H9 (cell line): ENCODE measurements around the gene PPP3CA. TPM values are rescaled to one million over a fixed set of nuclear protein-coding genes. Genes with fewer than 3 reads are reported as not detected.
A peak's percentile ranks its signal among the peaks of the same experiment; 100 is the strongest.

ENCODE experiments used
- DNase-seq: peaks from one replicate; pipeline ENCODE4 v3.0.0-alpha.2; 2017
- H2AFZ ChIP-seq: one replicate; pipeline ENCODE4 v1.6.1; 2013; ENCODE audit warnings: mild to moderate bottlenecking, low read length, control low read depth, moderate library complexity
- H2AK5ac ChIP-seq: 2 replicates; pipeline ENCODE4 v1.6.1; 2013; ENCODE audit warnings: low read length, control low read depth, mixed read lengths; ENCODE audit not compliant: insufficient read length
- H2BK120ac ChIP-seq: one replicate; pipeline ENCODE4 v1.6.1; 2013; ENCODE audit warnings: low read depth, mild to moderate bottlenecking, low read length, control low read depth, inconsistent platforms; ENCODE audit not compliant: poor library complexity, severe bottlenecking
- H2BK12ac ChIP-seq: 2 replicates; pipeline ENCODE4 v1.6.1; 2013; ENCODE audit warnings: low read length, control low read depth, mixed read lengths, low read depth; ENCODE audit not compliant: insufficient read length
- H2BK15ac ChIP-seq: 2 replicates; pipeline ENCODE4 v1.6.1; 2013; ENCODE audit warnings: low read depth, low read length, control low read depth
- H2BK20ac ChIP-seq: one replicate; pipeline ENCODE4 v1.6.1; 2013; ENCODE audit warnings: low read depth, mild to moderate bottlenecking, low read length, control low read depth, inconsistent platforms; ENCODE audit not compliant: poor library complexity, severe bottlenecking
- H2BK5ac ChIP-seq: 2 replicates; pipeline ENCODE4 v1.6.1; 2013; ENCODE audit warnings: low read length, control low read depth, mixed read lengths; ENCODE audit not compliant: insufficient read length
- H3K14ac ChIP-seq: 2 replicates; pipeline ENCODE4 v1.6.1; 2013; ENCODE audit warnings: low read length, control low read depth; ENCODE audit not compliant: insufficient read depth
- H3K18ac ChIP-seq: 2 replicates; pipeline ENCODE4 v1.6.1; 2013; ENCODE audit warnings: low read depth, mild to moderate bottlenecking, mixed read lengths, low read length, control low read depth; ENCODE audit not compliant: insufficient read length
- H3K23ac ChIP-seq: 2 replicates; pipeline ENCODE4 v1.6.1; 2013; ENCODE audit warnings: low read length, control low read depth, mixed read lengths, low read depth; ENCODE audit not compliant: insufficient read length
- H3K23me2 ChIP-seq: 2 replicates; pipeline ENCODE4 v1.6.1; 2013; ENCODE audit warnings: low read depth, mild to moderate bottlenecking, mixed read lengths, low read length, control low read depth; ENCODE audit not compliant: insufficient read length, poor library complexity, severe bottlenecking
- H3K27ac ChIP-seq: 2 replicates; pipeline ENCODE4 v1.5.1; 2013; ENCODE audit warnings: low read length, control low read depth, mixed read lengths, low read depth; ENCODE audit not compliant: insufficient read length
- H3K27me3 ChIP-seq: 2 replicates; pipeline ENCODE4 v1.6.1; 2013; ENCODE audit warnings: low read length, control low read depth, inconsistent platforms; ENCODE audit not compliant: insufficient read depth
- H3K4ac ChIP-seq: 2 replicates; pipeline ENCODE4 v1.6.1; 2013; ENCODE audit warnings: low read depth, mild to moderate bottlenecking, control low read depth, inconsistent platforms, low read length, moderate library complexity
- H3K4me1 ChIP-seq: 2 replicates; pipeline ENCODE4 v1.6.1; 2013; ENCODE audit warnings: low read length, control low read depth, inconsistent platforms; ENCODE audit not compliant: insufficient read depth
- H3K4me2 ChIP-seq: 2 replicates; pipeline ENCODE4 v1.6.1; 2013; ENCODE audit warnings: low read length, control low read depth, mixed read lengths; ENCODE audit not compliant: insufficient read length, insufficient read depth
- H3K56ac ChIP-seq: 2 replicates; pipeline ENCODE4 v1.6.1; 2013; ENCODE audit warnings: low read depth, mild to moderate bottlenecking, mixed read lengths, low read length, control low read depth; ENCODE audit not compliant: insufficient read length
- H3K79me1 ChIP-seq: 2 replicates; pipeline ENCODE4 v1.6.1; 2013; ENCODE audit warnings: low read depth, mild to moderate bottlenecking, moderate library complexity, low read length, control low read depth, inconsistent platforms; ENCODE audit not compliant: insufficient read depth, poor library complexity, severe bottlenecking
- H3K79me2 ChIP-seq: 2 replicates; pipeline ENCODE4 v1.6.1; 2013; ENCODE audit warnings: low read length, control low read depth, inconsistent platforms; ENCODE audit not compliant: insufficient read depth
- H3K9ac ChIP-seq: 2 replicates; pipeline ENCODE4 v1.6.1; 2013; ENCODE audit warnings: low read length, control low read depth, mixed read lengths; ENCODE audit not compliant: insufficient read length; ENCODE audit errors: extremely low read depth
- H3K9me3 ChIP-seq: one replicate; pipeline ENCODE4 v1.6.1; 2013; ENCODE audit warnings: low read depth, low read length, inconsistent platforms; ENCODE audit not compliant: control insufficient read depth
- H3T11ph ChIP-seq: one replicate; pipeline ENCODE4 v1.6.1; 2013; ENCODE audit warnings: mild to moderate bottlenecking, low read length, control low read depth, inconsistent platforms
- H4K20me1 ChIP-seq: one replicate; pipeline ENCODE4 v1.6.1; 2013; ENCODE audit not compliant: control insufficient read depth, insufficient read length, insufficient read depth
- H4K5ac ChIP-seq: 2 replicates; pipeline ENCODE4 v1.6.1; 2013; ENCODE audit warnings: low read depth, mild to moderate bottlenecking, mixed read lengths, low read length, control low read depth; ENCODE audit not compliant: insufficient read length
- H4K8ac ChIP-seq: replicated peaks from 2 replicates; pipeline ENCODE4 v1.6.1; 2013; ENCODE audit warnings: low read length, control low read depth, mixed read lengths, low read depth; ENCODE audit not compliant: insufficient read length
- H4K91ac ChIP-seq: 2 replicates; pipeline ENCODE4 v1.6.1; 2013; ENCODE audit warnings: low read depth, mild to moderate bottlenecking, moderate library complexity, mixed read lengths, low read length, control low read depth; ENCODE audit not compliant: insufficient read length
- H3K27ac Mint-ChIP-seq, 3 experiments: 2 replicates in 2 of 3; 3 replicates in 1 of 3; pipeline ENCODE4 v1.8.0; 2020 to 2021; ENCODE audit warnings: mixed read lengths in 3 of 3, mild to moderate bottlenecking in 1 of 3, moderate library complexity in 1 of 3
- H3K27me3 Mint-ChIP-seq: 2 replicates; pipeline ENCODE4 v1.8.0; 2021; ENCODE audit warnings: low read depth, mild to moderate bottlenecking, moderate library complexity, mixed read lengths
- H3K36me3 Mint-ChIP-seq, 3 experiments: 2 replicates in 2 of 3; 3 replicates in 1 of 3; pipeline ENCODE4 v1.8.0; 2020 to 2021; ENCODE audit warnings: low read depth in 3 of 3, mixed read lengths in 3 of 3; ENCODE audit not compliant: insufficient read depth in 1 of 3
- H3K4me1 Mint-ChIP-seq, 2 experiments: 2 replicates each; pipeline ENCODE4 v1.8.0; 2020; ENCODE audit warnings: mixed read lengths in 2 of 2
- H3K4me3 Mint-ChIP-seq, 2 experiments: 2 replicates in 1 of 2; 3 replicates in 1 of 2; pipeline ENCODE4 v1.8.0; 2020 to 2021; ENCODE audit warnings: mild to moderate bottlenecking in 2 of 2, mixed read lengths in 2 of 2, moderate library complexity in 1 of 2
- H3K9me3 Mint-ChIP-seq, 2 experiments: 2 replicates in 1 of 2; 3 replicates in 1 of 2; pipeline ENCODE4 v1.8.0; 2020; ENCODE audit warnings: mild to moderate bottlenecking in 2 of 2, mixed read lengths in 2 of 2, moderate library complexity in 1 of 2
- CTCF ChIP-seq: fragments of 200-600 bp; sonication (generic); conservative IDR thresholded peaks from 3 replicates; pipeline ENCODE4 v1.8.0; 2021; ENCODE audit warnings: antibody characterized with exemption, mild to moderate bottlenecking
- WGBS: extraction: QIAGEN DNeasy Blood & Tissue Kit; methylation state at CpG from one replicate; pipeline ENCODE4 v1.1.7; 2013; ENCODE audit warnings: missing lambda C conversion rate, low lambda C conversion rate, mixed read lengths; ENCODE audit not compliant: insufficient read length; ENCODE audit errors: extremely low coverage; 5-methylcytosine and 5-hydroxymethylcytosine counted together
- total RNA-seq: library from RNA; stranded (reverse); gene quantifications from 2 replicates; pipeline ENCODE4 v1.2.1, GENCODE V29; 2021

PPP3CA gene
- total RNA-seq, 1 experiment from 2014 or later: 16.8 TPM

GRCh38 chr4:101020956-101021355 lies 326.4 kb downstream of the PPP3CA start:
- peaks cover 8% of the 10 kb centered on the region for H3K4me1 ChIP-seq
- no CpG with 5 or more reads among the region's 4 CpGs for WGBS
- H3K14ac ChIP-seq: no peak overlapping the region
- H3K79me1 ChIP-seq: no peaks in the 10 kb centered on the region
- TF ChIP-seq CTCF: no peak
- H3K4me3 Mint-ChIP-seq: no peak overlapping the region
- H3K36me3 Mint-ChIP-seq: peaks cover 4 to 11% (median 9%) of the 10 kb centered on the region in 3 experiments; a peak in 6 of 7 replicates
- H2BK20ac ChIP-seq: no peak overlapping the region
- H3K23me2 ChIP-seq: no peaks in the 10 kb centered on the region
- no peak overlapping the region for H3K4ac ChIP-seq
- H2BK5ac ChIP-seq: no peak overlapping the region
- H3K56ac ChIP-seq: no peak overlapping the region
- no peaks in the 10 kb centered on the region for H3K27me3 ChIP-seq
- H3K79me2 ChIP-seq: no peaks in the 10 kb centered on the region
- no peak overlapping the region for H2BK12ac ChIP-seq
- no peaks in the 10 kb centered on the region; a peak in 1 of 5 replicates for H3K9me3 Mint-ChIP-seq
- no peaks in the 10 kb centered on the region for H3K9me3 ChIP-seq
- no peak overlapping the region for H4K5ac ChIP-seq
- H3K27ac Mint-ChIP-seq: peak overlapping the region in 1 of 3 experiments; percentile 34; a peak in 3 of 7 replicates
- no peak overlapping the region for H3T11ph ChIP-seq
- no peak overlapping the region for H4K8ac ChIP-seq
- H3K4me2 ChIP-seq: no peak overlapping the region
- no peak overlapping the region for H2AFZ ChIP-seq
- H3K27me3 Mint-ChIP-seq: no peaks in the 10 kb centered on the region
- peaks cover 35 to 44% of the 10 kb centered on the region in 2 experiments for H3K4me1 Mint-ChIP-seq
- H3K27ac ChIP-seq: peak overlapping the region; percentile 69
- H4K91ac ChIP-seq: no peak overlapping the region
- H4K20me1 ChIP-seq: no peaks in the 10 kb centered on the region
- no peak overlapping the region for H2BK15ac ChIP-seq
- no peak overlapping the region for H2AK5ac ChIP-seq
- H3K18ac ChIP-seq: no peak overlapping the region
- no peak overlapping the region for H2BK120ac ChIP-seq
- no peak overlapping the region for H3K9ac ChIP-seq
- H3K23ac ChIP-seq: no peak overlapping the region
- DNase-seq: no peak
